ENCODE data around the gene OPRM1. TPM values are rescaled to one million over a fixed set of nuclear protein-coding genes. Genes with fewer than 3 reads are reported as not detected.

Gene OPRM1
- polyA plus RNA-seq, 1 donor (not counting 4 experiments of a cell fraction or from before 2014, with no cell fraction given) = not detected

DNA sequence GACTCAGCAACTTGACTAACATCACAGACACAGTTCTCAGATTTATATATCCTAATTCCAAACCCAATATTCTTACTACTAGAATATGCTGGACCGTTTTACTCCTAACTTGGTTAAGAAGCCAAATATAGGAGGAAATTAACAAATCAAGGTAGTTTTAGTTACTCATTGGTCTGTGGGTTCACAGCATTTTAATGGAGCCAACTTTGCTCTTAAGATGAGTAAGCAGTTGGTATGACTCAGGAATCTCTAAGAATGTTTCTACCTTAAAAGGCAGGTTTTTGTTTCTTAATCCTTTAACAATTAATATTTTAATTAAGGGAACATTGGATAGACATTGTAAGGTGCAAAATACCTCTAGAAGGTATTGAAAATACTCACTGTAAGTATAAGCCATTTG, 31.6 kb downstream of the OPRM1 start:
- TF ChIP-seq, protein P1, sequence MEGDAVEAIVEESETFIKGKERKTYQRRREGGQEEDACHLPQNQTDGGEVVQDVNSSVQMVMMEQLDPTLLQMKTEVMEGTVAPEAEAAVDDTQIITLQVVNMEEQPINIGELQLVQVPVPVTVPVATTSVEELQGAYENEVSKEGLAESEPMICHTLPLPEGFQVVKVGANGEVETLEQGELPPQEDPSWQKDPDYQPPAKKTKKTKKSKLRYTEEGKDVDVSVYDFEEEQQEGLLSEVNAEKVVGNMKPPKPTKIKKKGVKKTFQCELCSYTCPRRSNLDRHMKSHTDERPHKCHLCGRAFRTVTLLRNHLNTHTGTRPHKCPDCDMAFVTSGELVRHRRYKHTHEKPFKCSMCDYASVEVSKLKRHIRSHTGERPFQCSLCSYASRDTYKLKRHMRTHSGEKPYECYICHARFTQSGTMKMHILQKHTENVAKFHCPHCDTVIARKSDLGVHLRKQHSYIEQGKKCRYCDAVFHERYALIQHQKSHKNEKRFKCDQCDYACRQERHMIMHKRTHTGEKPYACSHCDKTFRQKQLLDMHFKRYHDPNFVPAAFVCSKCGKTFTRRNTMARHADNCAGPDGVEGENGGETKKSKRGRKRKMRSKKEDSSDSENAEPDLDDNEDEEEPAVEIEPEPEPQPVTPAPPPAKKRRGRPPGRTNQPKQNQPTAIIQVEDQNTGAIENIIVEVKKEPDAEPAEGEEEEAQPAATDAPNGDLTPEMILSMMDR (optimal IDR thresholded peaks at IDR 0.05 in 1 of 3, IDR thresholded peaks at IDR 0.05 in 1 of 3, conservative IDR thresholded peaks at IDR 0.05 in 1 of 3; ENCODE audit: extremely low read depth in 1 of 3, insufficient read depth in 2 of 3, low read length in 3 of 3) = no peak
- TF ChIP-seq EZH2 (IDR thresholded peaks at IDR 0.05; ENCODE audit: low read length) = no peak
- Histone ChIP-seq H3K4me1 (ENCODE audit: control insufficient read depth, extremely low read depth, insufficient read depth, low read length) (no peaks in the 10 kb centered on the region), H3K27me3 (ENCODE audit: control insufficient read depth, extremely low read depth, insufficient read depth, low read length) (no peaks in the 10 kb centered on the region), H4K20me1 (ENCODE audit: control insufficient read depth, extremely low read depth, insufficient read depth, low read length) (no peaks in the 10 kb centered on the region), H3K79me2 (ENCODE audit: control insufficient read depth, insufficient read depth, low read length) (no peaks in the 10 kb centered on the region), H3K9me3 (ENCODE audit: control insufficient read depth, low read depth, low read length) (no peaks in the 10 kb centered on the region), H3K4me2 (ENCODE audit: control insufficient read depth, extremely low read depth, insufficient read depth, low read depth, low read length) (no peak overlapping the region), H3K36me3 (ENCODE audit: control insufficient read depth in 2 of 2, extremely low read depth in 1 of 2, insufficient read depth in 2 of 2, low read length in 2 of 2) (no peaks in the 10 kb centered on the region), H3K9ac (ENCODE audit: control insufficient read depth, extremely low read depth, insufficient read depth, low read length) (no peak overlapping the region), H3K27ac (ENCODE audit: control insufficient read depth, insufficient read depth, low read length) (no peak overlapping the region), H3K4me3 (ENCODE audit: control insufficient read depth in 2 of 3, extremely low read depth in 1 of 3, insufficient read depth in 2 of 3, low read depth in 1 of 3, low read length in 3 of 3) (no peak overlapping the region), H2AFZ (ENCODE audit: control insufficient read depth, low read length) (no peak overlapping the region), H3K9me1 (ENCODE audit: control insufficient read depth, extremely low read depth, insufficient read depth, low read length) (no peaks in the 10 kb centered on the region)
- DNase-seq (ENCODE audit: low read depth, low spot score) (no peak), FAIRE-seq (no peak)
- dilution Hi-C loops (cut with MboI; ENCODE audit: extremely low pct_ligation_motif_present, low sequenced_read_pairs) = no loop called here

DNA sequence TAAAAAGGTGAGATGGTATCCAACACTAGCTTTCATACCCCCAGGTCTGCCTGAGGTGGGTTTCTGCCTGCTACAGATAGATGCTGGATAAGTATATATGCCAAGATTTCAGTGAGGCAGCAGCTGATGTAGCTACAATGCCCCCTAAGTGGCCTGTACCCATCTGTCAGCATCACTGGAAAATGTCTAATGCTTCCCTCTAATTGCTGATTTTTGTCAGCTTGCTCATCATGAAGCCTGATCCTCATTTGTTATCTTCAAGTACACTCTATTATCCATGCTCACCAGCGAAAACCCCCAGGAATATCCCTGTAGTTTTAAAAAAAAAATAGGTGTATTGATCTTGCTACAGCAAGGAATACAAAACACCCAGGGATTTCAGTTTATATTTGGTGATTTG, 32.2 kb downstream of the OPRM1 start:
- Histone ChIP-seq H3K9me3 (ENCODE audit: control insufficient read depth, low read depth, low read length) (no peaks in the 10 kb centered on the region), H3K79me2 (ENCODE audit: control insufficient read depth, insufficient read depth, low read length) (no peaks in the 10 kb centered on the region), H3K4me2 (ENCODE audit: control insufficient read depth, extremely low read depth, insufficient read depth, low read depth, low read length) (no peak overlapping the region), H2AFZ (ENCODE audit: control insufficient read depth, low read length) (no peak overlapping the region), H3K27ac (ENCODE audit: control insufficient read depth, insufficient read depth, low read length) (no peak overlapping the region), H3K9ac (ENCODE audit: control insufficient read depth, extremely low read depth, insufficient read depth, low read length) (no peak overlapping the region), H3K4me3 (ENCODE audit: control insufficient read depth in 2 of 3, extremely low read depth in 1 of 3, insufficient read depth in 2 of 3, low read depth in 1 of 3, low read length in 3 of 3) (no peak overlapping the region), H4K20me1 (ENCODE audit: control insufficient read depth, extremely low read depth, insufficient read depth, low read length) (no peaks in the 10 kb centered on the region), H3K27me3 (ENCODE audit: control insufficient read depth, extremely low read depth, insufficient read depth, low read length) (no peaks in the 10 kb centered on the region), H3K9me1 (ENCODE audit: control insufficient read depth, extremely low read depth, insufficient read depth, low read length) (no peaks in the 10 kb centered on the region), H3K36me3 (ENCODE audit: control insufficient read depth in 2 of 2, extremely low read depth in 1 of 2, insufficient read depth in 2 of 2, low read length in 2 of 2) (no peaks in the 10 kb centered on the region), H3K4me1 (ENCODE audit: control insufficient read depth, extremely low read depth, insufficient read depth, low read length) (no peaks in the 10 kb centered on the region)
- no peak for DNase-seq (ENCODE audit: low read depth, low spot score)
- TF ChIP-seq EZH2 (IDR thresholded peaks at IDR 0.05; ENCODE audit: low read length) = no peak
- TF ChIP-seq, protein P1 (optimal IDR thresholded peaks at IDR 0.05 in 1 of 3, IDR thresholded peaks at IDR 0.05 in 1 of 3, conservative IDR thresholded peaks at IDR 0.05 in 1 of 3; ENCODE audit: extremely low read depth in 1 of 3, insufficient read depth in 2 of 3, low read length in 3 of 3) = no peak
- dilution Hi-C loops (cut with MboI; ENCODE audit: extremely low pct_ligation_motif_present, low sequenced_read_pairs) = no loop called here
- FAIRE-seq = no peak
